Stomach (tissue), 9 donors: ENCODE results near the gene SETD1B. TPM values are rescaled to one million over a fixed set of nuclear protein-coding genes. Genes with fewer than 3 reads are reported as not detected.
A peak's percentile ranks its signal among the peaks of the same experiment; 100 is the strongest.
"Not testable (repeated sequence)": the region's sequence is repeated elsewhere in the genome, so short reads cannot be mapped to it uniquely, and the experiment has no call there.

Source experiments
- DNase-seq, 2 donors: peaks; one replicate each; pipeline versions ENCODE4 v3.0.0 to v3.0.0-alpha.2; 2013 to 2019
- H3K27ac ChIP-seq, 5 donors: fragments of 200-600 bp in 4 of 5; sonication (generic) in 4 of 5; one replicate each; pipeline ENCODE4 v1.5.1; 2013 to 2019; ENCODE audit warnings: mild to moderate bottlenecking in 1 of 5, moderate library complexity in 1 of 5
- H3K27me3 ChIP-seq, 3 donors: fragments of 200-600 bp; sonication (generic); one replicate each; pipeline ENCODE4 v1.5.1; 2017 to 2019; ENCODE audit warnings: mixed run types in 1 of 3
- H3K36me3 ChIP-seq, 4 donors: fragments of 200-600 bp; sonication (generic); 1 replicate in 3 of 4; 2 replicates in 1 of 4; pipeline ENCODE4 v1.5.1; 2016 to 2019
- H3K4me1 ChIP-seq, 4 donors: fragments of 200-600 bp; sonication (generic); one replicate each; pipeline ENCODE4 v1.5.1; 2016 to 2019
- H3K4me3 ChIP-seq, 4 donors: fragments of 200-600 bp; sonication (generic) in 3 of 4; one replicate each; pipeline ENCODE4 v1.5.1; 2016 to 2019; ENCODE audit warnings: mild to moderate bottlenecking in 1 of 4
- H3K9me3 ChIP-seq, 4 donors: fragments of 200-600 bp; sonication (generic); one replicate each; pipeline ENCODE4 v1.5.1; 2016 to 2019
- EP300 ChIP-seq: sonication (generic); formaldehyde crosslinking; IDR thresholded peaks from one replicate; pipeline ENCODE4 v1.6.1; 2017; ENCODE audit warnings: antibody characterized with exemption
- POLR2A ChIP-seq, 4 donors: fragments of 450-650 bp; IDR thresholded peaks; one replicate each; pipeline ENCODE4 v1.6.1; 2016; ENCODE audit warnings: antibody characterized with exemption in 4 of 4, control low read depth in 2 of 4, mild to moderate bottlenecking in 1 of 4, moderate library complexity in 1 of 4
- POLR2AphosphoS5 ChIP-seq, 3 donors: sonication (generic); formaldehyde crosslinking; IDR thresholded peaks; one replicate each; pipeline ENCODE4 v1.6.1; 2016; ENCODE audit warnings: antibody characterized with exemption in 3 of 3
- WGBS, 5 donors: extraction: QIAGEN DNeasy Blood & Tissue Kit in 3 of 5; methylation state at CpG; one replicate each; pipeline versions ENCODE4 v1.1.5 to v1.1.7; 2013 to 2018; 5-methylcytosine and 5-hydroxymethylcytosine counted together
- intact Hi-C: fragments of 100-400 bp; cut with DNase I; formaldehyde crosslinking; loops from one replicate; pipeline ENCODE4 v1.15.1; 2023; ENCODE audit warnings: low total_unique reads
- polyA plus RNA-seq, 3 donors: library from polyadenylated mRNA; stranded (reverse); fragments of 200-250 nt; gene quantifications; one replicate each; pipeline ENCODE4 v1.2.3, GENCODE V29; 2013
- total RNA-seq, 5 donors: library from RNA; depleted of rRNA; stranded (reverse); fragments of >200 nt; gene quantifications; one replicate each; pipeline versions ENCODE4 v1.1.0 to v1.2.3, GENCODE V29; 2014 to 2016
- TF ChIP-seq, protein P1 (sequence below), 7 experiments: fragments of 450-650 bp in 4 of 7; fragments of 200-600 bp in 3 of 7; sonication (generic) in 3 of 7; IDR thresholded peaks; one replicate each; pipeline ENCODE4 v1.5.1; 2016 to 2019; ENCODE audit warnings: antibody characterized with exemption in 7 of 7, control low read depth in 2 of 7, mild to moderate bottlenecking in 1 of 7
- donor health status: healthy with polysubstance abuse.
- donor health status: Bipolar disorder and iron deficiency.
- donor health status: healthy.

Gene SETD1B
- total and polyA plus RNA-seq, 8 donors: 3.2 to 27.5 (median 8.2) TPM

- H3K9me3 ChIP-seq: no peaks in the 10 kb centered on the region
- no peak overlapping the region for H3K27ac ChIP-seq
- no peaks in the 10 kb centered on the region for H3K36me3 ChIP-seq
- no peak overlapping the region for H3K4me3 ChIP-seq
- no peaks in the 10 kb centered on the region for H3K27me3 ChIP-seq
- H3K4me1 ChIP-seq: no peaks in the 10 kb centered on the region
- no peak for DNase-seq
- no peak for TF ChIP-seq POLR2A (IDR thresholded peaks at IDR 0.05)
- WGBS, 5 donors: 76 to 83% (median 82%) methylated on average over 12 to 13 of the region's 13 CpGs
- intact Hi-C loops: no loop called here
Observed at GRCh38 chr12:121849665-121850064, 45.9 kb downstream of the SETD1B start.

DNA sequence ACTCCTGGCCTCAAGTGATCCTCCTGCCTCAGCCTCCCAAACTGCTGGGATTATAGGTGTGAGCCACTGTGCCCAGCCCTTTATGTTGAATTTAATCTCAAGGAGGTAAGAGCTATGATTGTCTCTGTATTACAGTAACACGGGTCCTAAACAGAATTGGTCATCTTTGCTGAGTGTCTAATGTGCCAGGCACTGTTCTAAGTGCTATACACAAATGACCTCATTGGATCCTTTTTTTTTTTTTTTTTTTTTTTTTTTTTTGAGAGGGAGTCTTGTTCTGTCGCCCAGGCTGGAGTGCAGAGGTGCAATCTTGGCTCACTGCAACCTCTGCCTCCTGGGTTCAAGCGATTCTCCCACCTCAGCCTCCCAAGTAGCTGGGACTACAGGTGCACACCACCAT lies 48.6 kb downstream of the SETD1B start:
- intact Hi-C loops, DNase-seq: not testable (repeated sequence)
- 57 to 84% (median 63%) methylated on average over 3 of the region's 3 CpGs for WGBS, 5 donors

GRCh38 chr12:121857322-121858246 lies 53.8 kb downstream of the SETD1B start:
- 77 to 92% (median 84%) methylated on average over 10 to 11 of the region's 11 CpGs for WGBS, 5 donors

More for the DNA sequence above, 48.6 kb downstream of the SETD1B start:
- not testable (repeated sequence) for H3K27ac ChIP-seq, H3K4me3 ChIP-seq, H3K36me3 ChIP-seq, H3K4me1 ChIP-seq, H3K9me3 ChIP-seq, H3K27me3 ChIP-seq

DNA sequence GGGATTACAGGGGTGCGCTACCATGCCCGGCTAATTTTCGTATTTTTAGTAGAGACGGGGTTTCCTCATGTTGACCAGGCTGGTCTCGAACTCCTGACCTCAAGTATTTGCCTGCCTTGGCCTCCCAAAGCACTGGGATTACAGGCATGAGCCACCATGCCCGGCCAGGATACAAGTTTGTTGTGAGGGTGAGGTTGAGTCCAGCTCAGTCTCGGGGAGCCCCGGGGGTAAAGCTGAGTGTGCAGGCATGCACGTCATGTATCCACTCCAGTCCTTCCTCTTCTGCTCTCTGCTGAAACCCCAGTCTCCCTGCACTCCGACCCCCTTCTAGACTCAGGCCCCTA lies 54.5 kb downstream of the SETD1B start:
- H3K9me3 ChIP-seq: no peaks in the 10 kb centered on the region
- intact Hi-C loops: no loop called here
- H3K4me1 ChIP-seq: peaks cover 17 to 47% (median 28%) of the 10 kb centered on the region in 4 donors
- H3K27ac ChIP-seq: peak overlapping the region in 4 of 5 donors; percentile 77 to 91 (median 85)
- WGBS, 5 donors: 88 to 98% (median 91%) methylated on average over 9 to 10 of the region's 10 CpGs
- no peak for DNase-seq
- no peaks in the 10 kb centered on the region for H3K27me3 ChIP-seq
- H3K36me3 ChIP-seq: no peaks in the 10 kb centered on the region
- H3K4me3 ChIP-seq: no peak overlapping the region
- TF ChIP-seq, protein P1, sequence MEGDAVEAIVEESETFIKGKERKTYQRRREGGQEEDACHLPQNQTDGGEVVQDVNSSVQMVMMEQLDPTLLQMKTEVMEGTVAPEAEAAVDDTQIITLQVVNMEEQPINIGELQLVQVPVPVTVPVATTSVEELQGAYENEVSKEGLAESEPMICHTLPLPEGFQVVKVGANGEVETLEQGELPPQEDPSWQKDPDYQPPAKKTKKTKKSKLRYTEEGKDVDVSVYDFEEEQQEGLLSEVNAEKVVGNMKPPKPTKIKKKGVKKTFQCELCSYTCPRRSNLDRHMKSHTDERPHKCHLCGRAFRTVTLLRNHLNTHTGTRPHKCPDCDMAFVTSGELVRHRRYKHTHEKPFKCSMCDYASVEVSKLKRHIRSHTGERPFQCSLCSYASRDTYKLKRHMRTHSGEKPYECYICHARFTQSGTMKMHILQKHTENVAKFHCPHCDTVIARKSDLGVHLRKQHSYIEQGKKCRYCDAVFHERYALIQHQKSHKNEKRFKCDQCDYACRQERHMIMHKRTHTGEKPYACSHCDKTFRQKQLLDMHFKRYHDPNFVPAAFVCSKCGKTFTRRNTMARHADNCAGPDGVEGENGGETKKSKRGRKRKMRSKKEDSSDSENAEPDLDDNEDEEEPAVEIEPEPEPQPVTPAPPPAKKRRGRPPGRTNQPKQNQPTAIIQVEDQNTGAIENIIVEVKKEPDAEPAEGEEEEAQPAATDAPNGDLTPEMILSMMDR (IDR thresholded peaks at IDR 0.05): no peak
- TF ChIP-seq POLR2AphosphoS5 (IDR thresholded peaks at IDR 0.05): no peak
- TF ChIP-seq EP300: no peak
- no peak for TF ChIP-seq POLR2A (IDR thresholded peaks at IDR 0.05)

More at GRCh38 chr12:121857322-121858246, 53.8 kb downstream of the SETD1B start:
- no peak for TF ChIP-seq POLR2AphosphoS5 (IDR thresholded peaks at IDR 0.05)
- TF ChIP-seq EP300: no peak
- TF ChIP-seq, protein P1 (IDR thresholded peaks at IDR 0.05): no peak
- TF ChIP-seq POLR2A (IDR thresholded peaks at IDR 0.05): no peak
- DNase-seq: no peak
- intact Hi-C loops: no loop called here
- no peak overlapping the region for H3K4me3 ChIP-seq
- no peaks in the 10 kb centered on the region for H3K9me3 ChIP-seq
- H3K4me1 ChIP-seq: peaks cover 17 to 47% (median 28%) of the 10 kb centered on the region in 4 donors
- H3K36me3 ChIP-seq: no peaks in the 10 kb centered on the region
- no peaks in the 10 kb centered on the region for H3K27me3 ChIP-seq
- H3K27ac ChIP-seq: peak overlapping the region in 4 of 5 donors; percentile 77 to 91 (median 85)

- 63 to 71% (median 64%) methylated on average over 16 of the region's 16 CpGs for WGBS, 5 donors
- no peak for TF ChIP-seq POLR2A (IDR thresholded peaks at IDR 0.05)
- TF ChIP-seq, protein P1 (IDR thresholded peaks at IDR 0.05): no peak
- TF ChIP-seq POLR2AphosphoS5 (IDR thresholded peaks at IDR 0.05): peak in 1 of 3 donors; percentile 78
Observed at GRCh38 chr12:121858662-121859572, 55.1 kb downstream of the SETD1B start, which contains the start of gene HPD. Gene HPD (minus strand): TSS chr12:121858859. CDS start chr12:121858823, 36 bp downstream.

More at GRCh38 chr12:121858662-121859572, 55.1 kb downstream of the SETD1B start, which contains the start of gene HPD:
- H3K4me1 ChIP-seq: peaks cover 17 to 47% (median 28%) of the 10 kb centered on the region in 4 donors
- DNase-seq: peak in 1 of 2 donors; percentile 70
- no peaks in the 10 kb centered on the region for H3K27me3 ChIP-seq
- intact Hi-C loops: no loop called here
- H3K9me3 ChIP-seq: no peaks in the 10 kb centered on the region
- no peak within 1 kb of the TSS for H3K4me3 ChIP-seq
- H3K36me3 ChIP-seq: no peaks in the 10 kb centered on the region
- peak within 1 kb of the TSS; percentile 49 to 91 (median 84) for H3K27ac ChIP-seq
